Heart left ventricle (tissue), 16 donors: ENCODE measurements around the gene PTRH1. TPM values are rescaled to one million over a fixed set of nuclear protein-coding genes. Genes with fewer than 3 reads are reported as not detected.

Source experiments
- ATAC-seq, 4 donors: fragments of 200-7000 bp; cut with Tn5 transposase; one replicate each; pipeline ENCODE4 v1.9.1; 2020 to 2022; ENCODE audit warnings: moderate library complexity in 4 of 4, mild to moderate bottlenecking in 3 of 4, moderate number of reproducible peaks in 1 of 4
- DNase-seq, 5 donors: peaks; one replicate each; pipeline ENCODE4 v3.0.0-alpha.2; 2020
- H3K27ac ChIP-seq, 12 donors: fragments of 200-600 bp; sonication (generic) in 4 of 12; one replicate each; pipeline versions ENCODE4 v1.5.0 to v1.8.0; 2016 to 2022; ENCODE audit warnings: mild to moderate bottlenecking in 2 of 12
- H3K27me3 ChIP-seq, 9 donors: fragments of 200-600 bp; sonication (generic) in 2 of 9; one replicate each; pipeline versions ENCODE4 v1.5.1 to v1.8.0; 2016 to 2022; ENCODE audit warnings: mild to moderate bottlenecking in 3 of 9
- H3K36me3 ChIP-seq, 9 donors: fragments of 200-600 bp; sonication (generic) in 2 of 9; one replicate each; pipeline versions ENCODE4 v1.5.0 to v1.8.0; 2018 to 2022; ENCODE audit warnings: mild to moderate bottlenecking in 2 of 9
- H3K4me1 ChIP-seq, 12 donors: fragments of 200-600 bp; sonication (generic) in 4 of 12; one replicate each; pipeline versions ENCODE4 v1.5.0 to v1.8.0; 2016 to 2022; ENCODE audit warnings: mild to moderate bottlenecking in 3 of 12
- H3K4me3 ChIP-seq, 12 donors: fragments of 200-600 bp; sonication (generic) in 4 of 12; one replicate each; pipeline versions ENCODE4 v1.5.0 to v1.8.0; 2017 to 2022; ENCODE audit warnings: mild to moderate bottlenecking in 9 of 12, moderate library complexity in 4 of 12
- H3K9me3 ChIP-seq, 12 donors: fragments of 200-600 bp; sonication (generic) in 4 of 12; one replicate each; pipeline versions ENCODE4 v1.5.0 to v1.8.0; 2016 to 2022; ENCODE audit warnings: mild to moderate bottlenecking in 1 of 12
- CTCF ChIP-seq, 12 donors: fragments of 200-600 bp; sonication (generic) in 4 of 12; IDR thresholded peaks; one replicate each; pipeline versions ENCODE4 v1.5.0 to v1.8.0; 2018 to 2022; ENCODE audit warnings: antibody characterized with exemption in 12 of 12, mild to moderate bottlenecking in 5 of 12
- POLR2A ChIP-seq, 2 donors: fragments of 450-650 bp; IDR thresholded peaks; one replicate each; pipeline ENCODE4 v1.6.1; 2017; ENCODE audit warnings: antibody characterized with exemption in 2 of 2, mild to moderate bottlenecking in 2 of 2, moderate library complexity in 2 of 2
- WGBS, 4 donors: extraction: QIAGEN DNeasy Blood & Tissue Kit in 2 of 4; methylation state at CpG; one replicate each; pipeline versions ENCODE4 v1.1.5 to v1.1.7; 2013 to 2018; 5-methylcytosine and 5-hydroxymethylcytosine counted together
- intact Hi-C, 10 donors: fragments of 100-400 bp; cut with DNase I; formaldehyde crosslinking; loops; one replicate each; pipeline versions ENCODE4 v1.11.1 to v1.14.2; 2022
- long read RNA-seq, 3 donors: library from polyadenylated mRNA; unstranded; transcript quantifications; one replicate each; pipeline ENCODE4 v2.0.0, GENCODE V29; 2020 to 2021
- polyA plus RNA-seq, 2 donors: library from polyadenylated mRNA; stranded (reverse); fragments of 200-250 nt; gene quantifications; one replicate each; pipeline ENCODE4 v1.2.3, GENCODE V29; 2013
- total RNA-seq, 9 donors: library from RNA; depleted of rRNA in 2 of 9; stranded (reverse); fragments of >200 nt in 2 of 9; fragmentation: NEBNext Ultra II Directional in 3 of 9; extraction: Animal tissue kit (Norgen Biotek cat#: 25700) in 3 of 9; gene quantifications; one replicate each; pipeline versions ENCODE4 v1.1.0 to v1.2.4, GENCODE V29; 2016 to 2023
- donor health status: ischemic (EF 13 %, LVEDD 7.1; RV severe dilation, severe dysfunction).
- donor health status: healthy with polysubstance abuse.
- donor health status: DM: no; HTN: yes; CAD: no.
- donor health status: DM: no; HTN: no; CAD: no.
- donor health status: ischemic (EF 25% LVEDD 6.9; RV normal size, moderate dysfunction).
- donor health status: ischemic (EF 25% LVEDD 5.7; RV mildly dilated, moderate dysfunction).
- donor health status: healthy.
- donor health status: DM: yes; HTN: yes; CAD: no.
- donor health status: ischemic (EF 35%, LVEDD 5.7; RV mildly dilated, moderate dysfunction).
- donor health status: nonischemic (EF 11% LVEDD 7.7; RV severe dilation, severe dysfunction).
- donor health status: DM: yes; HTN: yes; CAD: no.
- donor health status: PGD.
- donor health status: ischemic (EF 29% LVEDD 5.4; RV normal size, mild dysfunction).
- donor health status: nonischemic (EF 23%, LVEDD 6.1; RV moderate dilation, normal function).

Gene PTRH1
- 10 to 100 TPM in 7 of 9 donors, 1 to 10 TPM in 2; 7.3 to 30.5 (median 13.5) TPM for total RNA-seq
- polyA plus RNA-seq: 10 to 100 TPM; 14.0 to 44.7 TPM
- long read RNA-seq, donor 1, transcript PTRH1-208 (5 exons, 814 nt): major isoform, 7 of 8 reads
- long read RNA-seq, donor 1, partial matches to known transcripts: 0 of 8 reads
- long read RNA-seq, donor 1, other reads (novel, unspliced or antisense): 0 of 8 reads
- long read RNA-seq, donor 2, transcript PTRH1-208 (5 exons, 814 nt): major isoform, 20 of 29 reads
- long read RNA-seq, donor 2, partial matches to known transcripts: 2 of 29 reads
- long read RNA-seq, donor 2, other reads (novel, unspliced or antisense): 6 of 29 reads
- long read RNA-seq, donor 3, transcript PTRH1-208 (5 exons, 814 nt): major isoform, 13 of 19 reads
- long read RNA-seq, donor 3, partial matches to known transcripts: 1 of 19 reads
- long read RNA-seq, donor 3, other reads (novel, unspliced or antisense): 3 of 19 reads

GRCh38 chr9:127715470-127716337 is at the start of gene PTRH1, which contains the start of gene TTC16:
Gene PTRH1, minus strand, starts transcription at chr9:127715663. Its CDS starts 24 bp downstream, at chr9:127715639.
Gene TTC16, plus strand, starts transcription at chr9:127716079. Its CDS starts 67 bp downstream, at chr9:127716146.
- 3 to 10% (median 6%) methylated on average over 25 to 65 of the region's 65 CpGs for WGBS, 4 donors
- no peaks in the 10 kb centered on the region for H3K9me3 ChIP-seq
- ATAC-seq (peak; percentile 96 to 98 (median 96)), DNase-seq (peak; percentile 98 to 99 (median 98))
- H3K4me1 ChIP-seq: peaks cover 0 to 26% (median 13%) of the 10 kb centered on the region in 12 donors
- peak within 1 kb of the TSS in 11 of 12 donors; percentile 64 to 91 (median 82) for H3K27ac ChIP-seq
- no peaks in the 10 kb centered on the region for H3K27me3 ChIP-seq
- intact Hi-C loops: loop anchor here in 5 of 10 donors (1.0 to 5.0 kb wide), 4 partner anchors 16 to 108 kb away; partner anchors contain the start of gene STXBP1 (in 3 of the 5)
- peak within 1 kb of the TSS; percentile 58 to 91 (median 71) for H3K4me3 ChIP-seq
- TF ChIP-seq POLR2A (IDR thresholded peaks at IDR 0.05): peak in 1 of 2 donors; percentile 65
- no peak for TF ChIP-seq CTCF (IDR thresholded peaks at IDR 0.05)
- peaks cover 0 to 3% (median 0%) of the 10 kb centered on the region in 9 donors for H3K36me3 ChIP-seq

- Histone ChIP-seq H3K9me3 (no peaks in the 10 kb centered on the region), H3K36me3 (peaks cover 0 to 33% (median 10%) of the 10 kb centered on the region in 9 donors), H3K27ac (peak overlapping the region; percentile 45 to 96 (median 88)), H3K4me1 (peaks cover 9 to 97% (median 55%) of the 10 kb centered on the region in 12 donors), H3K27me3 (peaks cover 0 to 2% (median 0%) of the 10 kb centered on the region in 9 donors), H3K4me3 (no peak overlapping the region)
- WGBS, 4 donors: 25 to 41% (median 35%) methylated on average over 7 of the region's 7 CpGs
- intact Hi-C loops: loop anchor here in 2 of 10 donors (1.0 to 10.0 kb wide), 3 partner anchors 21 to 93 kb away; partner anchors contain the start of gene ENG (in 1 of the 2)
- TF ChIP-seq CTCF (IDR thresholded peaks at IDR 0.05) (peak in 11 of 12 donors; percentile 37 to 63 (median 48)), POLR2A (IDR thresholded peaks at IDR 0.05) (peak in 1 of 2 donors; percentile 23)
- DNase-seq (peak; percentile 73 to 85 (median 81)), ATAC-seq (peak; percentile 66 to 83 (median 76))
These were observed 48.5 kb upstream of the PTRH1 start for GRCh38 chr9:127763918-127764384.

- DNase-seq (peak; percentile 78 to 87 (median 86)), ATAC-seq (peak; percentile 63 to 85 (median 76))
- Histone ChIP-seq H3K27me3 (peaks cover 0 to 4% (median 0%) of the 10 kb centered on the region in 9 donors), H3K36me3 (peaks cover 0 to 45% (median 15%) of the 10 kb centered on the region in 9 donors), H3K27ac (peak overlapping the region; percentile 65 to 97 (median 88)), H3K4me1 (peaks cover 9 to 93% (median 46%) of the 10 kb centered on the region in 12 donors), H3K9me3 (no peaks in the 10 kb centered on the region), H3K4me3 (peak overlapping the region in 11 of 12 donors; percentile 18 to 51 (median 43))
- TF ChIP-seq POLR2A (IDR thresholded peaks at IDR 0.05): peak in 1 of 2 donors; percentile 37
- TF ChIP-seq CTCF (IDR thresholded peaks at IDR 0.05): no peak
- 29 to 38% (median 33%) methylated on average over 16 of the region's 16 CpGs for WGBS, 4 donors
- intact Hi-C loops: loop anchor here in 2 of 10 donors (5.0 to 10.0 kb wide), 2 partner anchors 93 to 95 kb away; partner anchors contain the start of gene ENG (in 1 of the 2)
These were observed 46.7 kb upstream of the PTRH1 start for GRCh38 chr9:127762111-127762676.
